Measurements from ENCODE around the gene ZMIZ2. TPM values are rescaled to one million over a fixed set of nuclear protein-coding genes. Genes with fewer than 3 reads are reported as not detected.

Gene ZMIZ2
- total RNA-seq, 1 donor from 2014 or later = 76.8 TPM

- FAIRE-seq = no peak
- no peak for DNase-seq (ENCODE audit: low read depth)
These were observed 16.3 kb downstream of the ZMIZ2 start for GRCh38 chr7:44764665-44765578.

DNA sequence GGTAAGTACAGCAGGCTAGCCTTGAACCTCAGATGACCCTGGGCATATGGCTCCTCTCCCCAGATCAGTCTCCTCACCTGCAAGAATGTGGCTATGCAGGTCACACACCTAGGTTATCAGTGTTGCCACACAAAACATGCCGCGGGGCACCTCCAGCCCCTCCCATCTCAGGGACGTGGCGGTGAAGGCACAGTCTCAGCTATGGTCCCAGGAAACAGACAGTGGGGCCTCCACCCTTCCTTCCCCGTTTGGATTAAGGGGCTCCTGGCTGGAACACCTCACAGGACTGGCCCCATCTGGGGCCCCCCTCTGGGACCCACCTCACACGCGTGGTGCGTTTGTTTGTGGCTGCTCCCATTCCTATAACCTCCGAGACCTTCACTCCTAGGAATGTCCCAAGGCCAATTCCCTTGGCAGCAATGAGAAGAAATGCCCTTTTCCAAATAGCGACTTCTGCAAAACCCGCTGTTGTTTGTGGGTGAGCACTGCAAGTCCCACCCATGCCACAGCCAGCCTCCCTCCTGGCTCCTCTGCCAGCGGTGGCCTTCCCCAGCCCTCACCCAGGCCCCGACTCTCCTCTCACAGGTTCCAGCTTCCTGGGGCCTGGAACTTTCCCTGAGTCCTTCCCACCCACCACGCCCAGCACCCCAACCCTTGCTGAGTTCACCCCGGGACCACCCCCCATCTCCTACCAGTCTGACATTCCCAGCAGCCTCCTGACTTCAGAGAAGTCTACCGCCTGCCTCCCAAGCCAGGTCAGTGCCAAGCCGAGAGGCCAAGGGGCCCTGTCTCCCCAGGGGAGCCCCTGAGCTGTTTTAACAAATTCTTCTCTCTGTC lies 17.1 kb downstream of the ZMIZ2 start:
- Histone ChIP-seq H3K27me3 (ENCODE audit: insufficient read depth, low read length) (no peaks in the 10 kb centered on the region), H4K20me1 (ENCODE audit: insufficient read depth, low read length) (peaks cover 15% of the 10 kb centered on the region), H3K4me1 (ENCODE audit: insufficient read depth, low read length) (peaks cover 22% of the 10 kb centered on the region), H3K9ac (ENCODE audit: low read length) (no peak overlapping the region), H3K4me3 (ENCODE audit: insufficient read depth, low read depth, low read length) (no peak overlapping the region), H3K9me3 (ENCODE audit: insufficient read depth, low read depth, low read length) (no peaks in the 10 kb centered on the region), H3K79me2 (ENCODE audit: insufficient read depth, low read length) (no peaks in the 10 kb centered on the region), H3K27ac (ENCODE audit: low read depth, low read length) (no peak overlapping the region), H3K36me3 (ENCODE audit: insufficient read depth, low read length) (peaks cover 10% of the 10 kb centered on the region), H2AFZ (ENCODE audit: low read depth, low read length) (no peak overlapping the region), H3K4me2 (ENCODE audit: low read length) (no peak overlapping the region)
- TF ChIP-seq CTCF (IDR thresholded peaks at IDR 0.05; ENCODE audit: insufficient read depth, low read depth, low read length) (no peak), EZH2 (IDR thresholded peaks at IDR 0.05; ENCODE audit: insufficient read depth, low read length) (no peak)
- Mint-ChIP-seq H3K27me3 (ENCODE audit: low read depth, unreplicated experiment) (no peaks in the 10 kb centered on the region), H3K36me3 (ENCODE audit: low read depth, unreplicated experiment) (peaks cover 18% of the 10 kb centered on the region), H3K9me3 (ENCODE audit: unreplicated experiment) (no peaks in the 10 kb centered on the region), H3K4me1 (ENCODE audit: low read depth, unreplicated experiment) (peaks cover 16% of the 10 kb centered on the region), H3K4me3 (ENCODE audit: unreplicated experiment) (no peak overlapping the region), H3K27ac (ENCODE audit: unreplicated experiment) (peak overlapping the region; percentile 78)
- DNase-seq (ENCODE audit: low read depth) = no peak
- FAIRE-seq = no peak

More at GRCh38 chr7:44764665-44765578, 16.3 kb downstream of the ZMIZ2 start:
- TF ChIP-seq CTCF (IDR thresholded peaks at IDR 0.05; ENCODE audit: insufficient read depth, low read depth, low read length) (no peak), EZH2 (IDR thresholded peaks at IDR 0.05; ENCODE audit: insufficient read depth, low read length) (no peak)
- H3K79me2 ChIP-seq (ENCODE audit: insufficient read depth, low read length) = no peaks in the 10 kb centered on the region
- H4K20me1 ChIP-seq (ENCODE audit: insufficient read depth, low read length) = peaks cover 15% of the 10 kb centered on the region
- no peaks in the 10 kb centered on the region for H3K9me3 Mint-ChIP-seq (ENCODE audit: unreplicated experiment)
- no peak overlapping the region for H3K27ac Mint-ChIP-seq (ENCODE audit: unreplicated experiment)
- H3K36me3 ChIP-seq (ENCODE audit: insufficient read depth, low read length) = peaks cover 12% of the 10 kb centered on the region
- no peaks in the 10 kb centered on the region for H3K9me3 ChIP-seq (ENCODE audit: insufficient read depth, low read depth, low read length)
- H3K27me3 Mint-ChIP-seq (ENCODE audit: low read depth, unreplicated experiment) = no peaks in the 10 kb centered on the region
- H3K9ac ChIP-seq (ENCODE audit: low read length) = no peak overlapping the region
- no peak overlapping the region for H3K27ac ChIP-seq (ENCODE audit: low read depth, low read length)
- peaks cover 22% of the 10 kb centered on the region for H3K36me3 Mint-ChIP-seq (ENCODE audit: low read depth, unreplicated experiment)
- H2AFZ ChIP-seq (ENCODE audit: low read depth, low read length) = no peak overlapping the region
- no peak overlapping the region for H3K4me3 ChIP-seq (ENCODE audit: insufficient read depth, low read depth, low read length)
- H3K4me1 ChIP-seq (ENCODE audit: insufficient read depth, low read length) = peaks cover 20% of the 10 kb centered on the region
- no peak overlapping the region for H3K4me3 Mint-ChIP-seq (ENCODE audit: unreplicated experiment)
- no peaks in the 10 kb centered on the region for H3K27me3 ChIP-seq (ENCODE audit: insufficient read depth, low read length)
- no peak overlapping the region for H3K4me2 ChIP-seq (ENCODE audit: low read length)
- peaks cover 11% of the 10 kb centered on the region for H3K4me1 Mint-ChIP-seq (ENCODE audit: low read depth, unreplicated experiment)
